PC-9 (cell line): ENCODE measurements around the gene CASP10.

ENCODE experiments used
- EZH2 ChIP-seq: fragments of 200-600 bp; sonication (generic); IDR thresholded peaks from 2 replicates; pipeline ENCODE4 v1.8.0; 2017; ENCODE audit warnings: antibody characterized with exemption, low read depth
- TF ChIP-seq, protein P1 (sequence below): fragments of 200-600 bp; sonication (generic); conservative IDR thresholded peaks from 2 replicates; pipeline ENCODE4 v1.6.1; 2017; ENCODE audit warnings: mixed run types, antibody characterized with exemption, mild to moderate bottlenecking, moderate library complexity

DNA sequence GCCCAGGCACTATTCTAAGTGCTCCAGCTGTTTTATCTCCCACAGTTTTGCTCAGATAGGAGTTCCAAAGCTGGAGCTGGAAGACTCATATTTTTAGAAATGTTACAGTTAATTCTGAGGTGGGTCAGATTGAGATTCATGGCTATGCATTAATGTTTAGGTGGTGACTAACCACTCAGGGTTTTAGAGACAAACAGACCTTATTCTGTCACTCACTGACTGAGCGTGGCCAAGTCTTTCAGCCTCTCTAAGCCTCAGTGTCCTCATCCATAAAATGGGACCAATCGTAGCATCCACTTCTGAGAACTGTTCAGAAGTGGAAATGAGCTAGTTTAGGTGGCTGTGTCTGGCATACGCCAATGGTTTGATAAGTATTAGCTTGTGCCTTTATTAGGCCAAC lies 73.1 kb downstream of the CASP10 start:
- TF ChIP-seq, protein P1, sequence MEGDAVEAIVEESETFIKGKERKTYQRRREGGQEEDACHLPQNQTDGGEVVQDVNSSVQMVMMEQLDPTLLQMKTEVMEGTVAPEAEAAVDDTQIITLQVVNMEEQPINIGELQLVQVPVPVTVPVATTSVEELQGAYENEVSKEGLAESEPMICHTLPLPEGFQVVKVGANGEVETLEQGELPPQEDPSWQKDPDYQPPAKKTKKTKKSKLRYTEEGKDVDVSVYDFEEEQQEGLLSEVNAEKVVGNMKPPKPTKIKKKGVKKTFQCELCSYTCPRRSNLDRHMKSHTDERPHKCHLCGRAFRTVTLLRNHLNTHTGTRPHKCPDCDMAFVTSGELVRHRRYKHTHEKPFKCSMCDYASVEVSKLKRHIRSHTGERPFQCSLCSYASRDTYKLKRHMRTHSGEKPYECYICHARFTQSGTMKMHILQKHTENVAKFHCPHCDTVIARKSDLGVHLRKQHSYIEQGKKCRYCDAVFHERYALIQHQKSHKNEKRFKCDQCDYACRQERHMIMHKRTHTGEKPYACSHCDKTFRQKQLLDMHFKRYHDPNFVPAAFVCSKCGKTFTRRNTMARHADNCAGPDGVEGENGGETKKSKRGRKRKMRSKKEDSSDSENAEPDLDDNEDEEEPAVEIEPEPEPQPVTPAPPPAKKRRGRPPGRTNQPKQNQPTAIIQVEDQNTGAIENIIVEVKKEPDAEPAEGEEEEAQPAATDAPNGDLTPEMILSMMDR, result no peak
- TF ChIP-seq EZH2, result no peak
